IMR-90 (cell line): ENCODE measurements around the gene PBRM1. TPM values are rescaled to one million over a fixed set of nuclear protein-coding genes. Genes with fewer than 3 reads are reported as not detected.

Experiments
- ATAC-seq: fragments of 200-7000 bp; cut with Tn5 transposase; 2 replicates; pipeline ENCODE4 v1.9.1; 2020; ENCODE audit warnings: low read depth, mild to moderate bottlenecking, moderate library complexity
- BruUV-seq: library from RNA; stranded (reverse); fragments of 400-500 nt; replicated peaks from 2 replicates; lab custom pipeline; 2021; lab: Mats Ljungman, UMichigan
- CTCF ChIA-PET: fragments of 300-600 bp; formaldehyde crosslinking; extraction: SDS; loops from one replicate; lab custom pipeline; 2021; ENCODE audit warnings: antibody characterized with exemption; lab: Yijun Ruan, JAX
- POLR2A ChIA-PET: fragments of 300-600 bp; sonication (Branson Sonifier 250); formaldehyde crosslinking; loops from one replicate; lab custom pipeline; 2022; ENCODE audit warnings: antibody characterized with exemption; ENCODE audit not compliant: unreplicated experiment; lab: Charles Lee
- DNase-seq: peaks from one replicate; pipeline ENCODE4 v3.0.0; 2013
- H2AFZ ChIP-seq: replicated peaks from 2 replicates; pipeline ENCODE3; 2013; ENCODE audit warnings: low read length, mild to moderate bottlenecking; ENCODE audit not compliant: poor library complexity
- H2AK5ac ChIP-seq: 2 replicates; pipeline ENCODE4 v1.6.1; 2013; ENCODE audit warnings: low read depth, low read length, inconsistent platforms
- H2AK9ac ChIP-seq: replicated peaks from 2 replicates; pipeline ENCODE3; 2013; ENCODE audit warnings: mild to moderate bottlenecking, low read depth, low read length, moderate library complexity; ENCODE audit not compliant: poor library complexity
- H2BK120ac ChIP-seq: 2 replicates; pipeline ENCODE4 v1.6.1; 2013; ENCODE audit warnings: low read depth, low read length, inconsistent platforms
- H2BK15ac ChIP-seq: 3 replicates; pipeline ENCODE4 v1.6.1; 2013; ENCODE audit warnings: low read depth, low read length, inconsistent platforms
- H2BK20ac ChIP-seq: 2 replicates; pipeline ENCODE4 v1.6.1; 2013; ENCODE audit warnings: low read depth, mild to moderate bottlenecking, inconsistent platforms, low read length, moderate library complexity
- H2BK5ac ChIP-seq: 2 replicates; pipeline ENCODE4 v1.6.1; 2013; ENCODE audit warnings: mild to moderate bottlenecking, low read depth, low read length, inconsistent platforms; ENCODE audit not compliant: poor library complexity, severe bottlenecking
- H3K14ac ChIP-seq: replicated peaks from 2 replicates; pipeline ENCODE4 v1.6.1; 2013; ENCODE audit warnings: low read depth, low read length, inconsistent platforms
- H3K18ac ChIP-seq: 2 replicates; pipeline ENCODE4 v1.6.1; 2013; ENCODE audit warnings: low read depth, low read length, control low read depth
- H3K23ac ChIP-seq: 2 replicates; pipeline ENCODE4 v1.6.1; 2013; ENCODE audit warnings: low read depth, low read length, inconsistent platforms
- H3K27ac ChIP-seq: 2 replicates; pipeline ENCODE4 v1.5.1; 2013; ENCODE audit warnings: mild to moderate bottlenecking, control low read depth, low read length; ENCODE audit not compliant: insufficient read depth
- H3K27me3 ChIP-seq: 2 replicates; pipeline ENCODE4 v1.6.1; 2013; ENCODE audit warnings: low read length; ENCODE audit not compliant: control insufficient read depth, insufficient read depth
- H3K36me3 ChIP-seq: 2 replicates; pipeline ENCODE4 v1.6.1; 2013; ENCODE audit warnings: low read length, mixed read lengths; ENCODE audit not compliant: control insufficient read depth, insufficient read depth
- H3K4ac ChIP-seq: 2 replicates; pipeline ENCODE4 v1.6.1; 2013; ENCODE audit warnings: low read depth, low read length, inconsistent platforms
- H3K4me1 ChIP-seq: 2 replicates; pipeline ENCODE4 v1.6.1; 2013; ENCODE audit warnings: low read length, mixed read lengths; ENCODE audit not compliant: control insufficient read depth, insufficient read depth
- H3K4me2 ChIP-seq: 2 replicates; pipeline ENCODE4 v1.6.1; 2013; ENCODE audit warnings: low read depth, mild to moderate bottlenecking, control low read depth, low read length, moderate library complexity
- H3K4me3 ChIP-seq: 2 replicates; pipeline ENCODE4 v1.5.1; 2013; ENCODE audit warnings: low read depth, mild to moderate bottlenecking, control low read depth, low read length, moderate library complexity; ENCODE audit not compliant: insufficient read depth
- H3K56ac ChIP-seq: 2 replicates; pipeline ENCODE4 v1.6.1; 2013; ENCODE audit warnings: low read length, inconsistent platforms; ENCODE audit not compliant: insufficient read depth; ENCODE audit errors: extremely low read depth
- H3K79me1 ChIP-seq, 2 experiments: 2 replicates each; pipeline ENCODE4 v1.6.1; 2013; ENCODE audit warnings: low read length in 2 of 2, inconsistent platforms in 1 of 2, low read depth in 1 of 2
- H3K9ac ChIP-seq: 2 replicates; pipeline ENCODE4 v1.6.1; 2013; ENCODE audit warnings: low read depth, low read length, control low read depth
- H3K9me1 ChIP-seq: 2 replicates; pipeline ENCODE4 v1.6.1; 2013; ENCODE audit warnings: low read length, inconsistent platforms; ENCODE audit not compliant: insufficient read depth
- H3K9me3 ChIP-seq: 2 replicates; pipeline ENCODE4 v1.6.1; 2013; ENCODE audit warnings: low read length; ENCODE audit not compliant: control insufficient read depth, insufficient read depth
- H4K20me1 ChIP-seq: 2 replicates; pipeline ENCODE4 v1.6.1; 2013; ENCODE audit warnings: low read length, inconsistent platforms; ENCODE audit not compliant: insufficient read depth
- H4K5ac ChIP-seq: 2 replicates; pipeline ENCODE4 v1.6.1; 2013; ENCODE audit warnings: mild to moderate bottlenecking, low read depth, low read length, control low read depth
- H4K8ac ChIP-seq, 2 experiments: 2 replicates each; pipeline ENCODE4 v1.6.1; 2013; ENCODE audit warnings: low read depth in 2 of 2, low read length in 2 of 2, control low read depth in 1 of 2, inconsistent platforms in 1 of 2
- H4K91ac ChIP-seq: 2 replicates; pipeline ENCODE4 v1.6.1; 2013; ENCODE audit warnings: low read depth, low read length, inconsistent platforms; ENCODE audit not compliant: insufficient read depth
- BHLHE40 ChIP-seq: fragments of 150-350 bp; IDR thresholded peaks from 2 replicates; pipeline ENCODE4 v1.6.1; 2016; ENCODE audit warnings: mild to moderate bottlenecking, low read depth, low read length
- CEBPB ChIP-seq: IDR thresholded peaks from 2 replicates; pipeline ENCODE4 v1.6.1; 2012; ENCODE audit warnings: low read depth, low read length, improper control_type of control experiment
- CTCF ChIP-seq: conservative IDR thresholded peaks from 2 replicates; pipeline ENCODE4 v1.5.1; 2012; ENCODE audit warnings: mild to moderate bottlenecking, low read depth, low read length, improper control_type of control experiment
- MAFK ChIP-seq: IDR thresholded peaks from 2 replicates; pipeline ENCODE4 v1.6.1; 2012; ENCODE audit warnings: low read depth, low read length, improper control_type of control experiment
- MAZ ChIP-seq: IDR thresholded peaks from 2 replicates; pipeline ENCODE4 v1.6.1; 2012; ENCODE audit warnings: low read depth, mild to moderate bottlenecking, low read length, improper control_type of control experiment, moderate library complexity, borderline replicate concordance
- RAD21 ChIP-seq: IDR thresholded peaks from 2 replicates; pipeline ENCODE4 v1.6.1; 2012; ENCODE audit warnings: low read length, improper control_type of control experiment
- WGBS, 2 experiments: methylation state at CpG; one replicate each; pipeline versions ENCODE4 v1.1.5 to v1.1.7; 2013; ENCODE audit warnings: missing lambda C conversion rate in 2 of 2; ENCODE audit not compliant: insufficient read length in 1 of 2; ENCODE audit errors: extremely low coverage in 2 of 2; 5-methylcytosine and 5-hydroxymethylcytosine counted together
- dilution Hi-C: fragments of 300-500 bp; cut with HindIII; formaldehyde crosslinking; loops from one replicate; pipeline ENCODE4 v1.14.3; 2018; ENCODE audit warnings: low sequenced_read_pairs; ENCODE audit not compliant: unreplicated experiment
- in situ Hi-C: fragments of 300-500 bp; cut with MboI; formaldehyde crosslinking; loops from 3 replicates; pipeline ENCODE4 v1.14.3; 2019; ENCODE audit warnings: low sequenced_read_pairs, inconsistent platforms, mixed read lengths
- intact Hi-C: fragments of 100-400 bp; cut with micrococcal nuclease; formaldehyde crosslinking; loops from 2 replicates; pipeline ENCODE4 v1.10.0; 2022
- polyA plus RNA-seq, 3 experiments: library from polyadenylated mRNA; depleted of rRNA; stranded (reverse); fragments of >200 nt; gene quantifications; 2 replicates each; pipeline ENCODE4 v1.2.3, GENCODE V29; 2012; ENCODE audit warnings: low replicate concordance in 1 of 3
- total RNA-seq: library from RNA; depleted of rRNA; stranded (reverse); fragments of >200 nt; gene quantifications from 2 replicates; pipeline ENCODE4 v1.2.3, GENCODE V29; 2012

The PBRM1 gene
- total and polyA plus RNA-seq, 2 of the 4 experiments (the other 2 are of a cell fraction): 16.5 to 72.6 TPM

- TF ChIP-seq CTCF: no peak
These were observed 128.4 kb downstream of the PBRM1 start (continued) for GRCh38 chr3:52557011-52557960.

DNA sequence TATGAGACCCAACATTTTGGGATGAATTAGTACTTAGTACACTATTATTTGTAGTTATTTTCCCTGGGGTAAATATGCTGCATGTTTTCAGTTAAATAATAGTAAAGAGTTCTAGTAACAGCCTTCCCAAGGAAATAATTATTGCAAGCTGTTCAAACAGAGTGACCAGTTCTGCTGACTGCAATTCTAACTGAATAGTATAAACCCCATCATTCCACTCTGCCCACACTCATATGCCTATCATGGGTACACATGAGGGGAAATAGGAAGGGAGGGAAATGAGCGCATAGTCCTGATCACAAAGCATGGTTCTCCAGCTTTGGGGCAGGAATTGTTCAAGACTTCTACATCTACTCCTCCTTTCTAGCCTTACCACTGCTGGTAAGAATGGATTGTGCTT lies 130.7 kb downstream of the PBRM1 start:
- no peak overlapping the region for H2BK120ac ChIP-seq
- H3K9me3 ChIP-seq: no peaks in the 10 kb centered on the region
- peaks cover 12% of the 10 kb centered on the region; the same call in 1 of the 2 replicates for H3K9me1 ChIP-seq
- no peak overlapping the region for H3K23ac ChIP-seq
- ATAC-seq: no peak
- in situ Hi-C loops (no loop called here), intact Hi-C loops (no loop called here), dilution Hi-C loops (no loop called here)
- no peak overlapping the region for H2AK9ac ChIP-seq
- H3K56ac ChIP-seq: no peak overlapping the region
- H3K18ac ChIP-seq: no peak overlapping the region
- H2BK15ac ChIP-seq: no peak overlapping the region
- no peak overlapping the region for H2BK5ac ChIP-seq
- H3K27me3 ChIP-seq: no peaks in the 10 kb centered on the region
- no peak overlapping the region for H2BK20ac ChIP-seq
- POLR2A ChIA-PET: no interaction called here
- H4K8ac ChIP-seq: no peak overlapping the region
- BruUV-seq: no TSS peak
- no peak overlapping the region for H2AK5ac ChIP-seq
- TF ChIP-seq BHLHE40 (no peak), MAFK (no peak), MAZ (no peak), CEBPB (no peak), RAD21 (no peak), CTCF (no peak)
- peaks cover 28 to 40% of the 10 kb centered on the region in 2 experiments for H3K79me1 ChIP-seq
- H3K14ac ChIP-seq: no peak overlapping the region
- no peak overlapping the region for H3K4me2 ChIP-seq
- H4K5ac ChIP-seq: no peak overlapping the region
- H3K4ac ChIP-seq: no peak overlapping the region
- H3K4me3 ChIP-seq: no peak overlapping the region
- H2AFZ ChIP-seq: no peak overlapping the region
- H4K91ac ChIP-seq: no peak overlapping the region
- peaks cover 3% of the 10 kb centered on the region; the same call in 1 of the 2 replicates for H4K20me1 ChIP-seq
- no peak for DNase-seq
- peaks cover 43% of the 10 kb centered on the region for H3K36me3 ChIP-seq
- H3K27ac ChIP-seq: no peak overlapping the region
- WGBS, 2 experiments: no CpG with 5 or more reads among the region's 1 CpG
- CTCF ChIA-PET: no interaction called here
- H3K9ac ChIP-seq: no peak overlapping the region
- no peaks in the 10 kb centered on the region; the same call in 1 of the 2 replicates for H3K4me1 ChIP-seq
